SJSA1 (cell line): Measurements from ENCODE around the gene HOXD12. TPM values are rescaled to one million over a fixed set of nuclear protein-coding genes. Genes with fewer than 3 reads are reported as not detected.

Experiments
- DNase-seq, 2 experiments: peaks; one replicate each; pipeline ENCODE4 v3.0.0-alpha.2; 2015 to 2020; ENCODE audit warnings: low spot score in 2 of 2, low read depth in 1 of 2
- H3K27ac ChIP-seq: fragments of 250-450 bp; sonication (Bioruptor Pico); 2 replicates; pipeline ENCODE4 v1.5.1; 2020; ENCODE audit warnings: mild to moderate bottlenecking, moderate library complexity
- H3K27me3 ChIP-seq: fragments of 250-450 bp; sonication (Bioruptor Pico); replicated peaks from 2 replicates; pipeline ENCODE4 v1.5.1; 2020; ENCODE audit warnings: mild to moderate bottlenecking, moderate library complexity
- H3K36me3 ChIP-seq: fragments of 250-450 bp; sonication (Bioruptor Pico); 2 replicates; pipeline ENCODE4 v1.5.1; 2020; ENCODE audit warnings: mild to moderate bottlenecking
- H3K4me1 ChIP-seq: fragments of 250-450 bp; sonication (Bioruptor Pico); replicated peaks from 2 replicates; pipeline ENCODE4 v1.6.1; 2021; ENCODE audit warnings: mild to moderate bottlenecking
- H3K4me3 ChIP-seq: fragments of 250-450 bp; sonication (Bioruptor Pico); 2 replicates; pipeline ENCODE4 v1.5.1; 2020; ENCODE audit warnings: mild to moderate bottlenecking
- H3K9me3 ChIP-seq: fragments of 250-450 bp; sonication (Bioruptor Pico); replicated peaks from 2 replicates; pipeline ENCODE4 v1.5.1; 2020; ENCODE audit warnings: mild to moderate bottlenecking
- total RNA-seq: library from RNA; depleted of rRNA; stranded (reverse); fragments of >200 nt; shearing (Covaris generic); gene quantifications from 2 replicates; pipeline ENCODE4 v1.2.3, GENCODE V29; 2014; rRNA removed

HOXD12 gene, protein sequence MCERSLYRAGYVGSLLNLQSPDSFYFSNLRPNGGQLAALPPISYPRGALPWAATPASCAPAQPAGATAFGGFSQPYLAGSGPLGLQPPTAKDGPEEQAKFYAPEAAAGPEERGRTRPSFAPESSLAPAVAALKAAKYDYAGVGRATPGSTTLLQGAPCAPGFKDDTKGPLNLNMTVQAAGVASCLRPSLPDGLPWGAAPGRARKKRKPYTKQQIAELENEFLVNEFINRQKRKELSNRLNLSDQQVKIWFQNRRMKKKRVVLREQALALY
- 0.13 TPM in 1 of 2 replicates, not detected in the other for total RNA-seq

DNA sequence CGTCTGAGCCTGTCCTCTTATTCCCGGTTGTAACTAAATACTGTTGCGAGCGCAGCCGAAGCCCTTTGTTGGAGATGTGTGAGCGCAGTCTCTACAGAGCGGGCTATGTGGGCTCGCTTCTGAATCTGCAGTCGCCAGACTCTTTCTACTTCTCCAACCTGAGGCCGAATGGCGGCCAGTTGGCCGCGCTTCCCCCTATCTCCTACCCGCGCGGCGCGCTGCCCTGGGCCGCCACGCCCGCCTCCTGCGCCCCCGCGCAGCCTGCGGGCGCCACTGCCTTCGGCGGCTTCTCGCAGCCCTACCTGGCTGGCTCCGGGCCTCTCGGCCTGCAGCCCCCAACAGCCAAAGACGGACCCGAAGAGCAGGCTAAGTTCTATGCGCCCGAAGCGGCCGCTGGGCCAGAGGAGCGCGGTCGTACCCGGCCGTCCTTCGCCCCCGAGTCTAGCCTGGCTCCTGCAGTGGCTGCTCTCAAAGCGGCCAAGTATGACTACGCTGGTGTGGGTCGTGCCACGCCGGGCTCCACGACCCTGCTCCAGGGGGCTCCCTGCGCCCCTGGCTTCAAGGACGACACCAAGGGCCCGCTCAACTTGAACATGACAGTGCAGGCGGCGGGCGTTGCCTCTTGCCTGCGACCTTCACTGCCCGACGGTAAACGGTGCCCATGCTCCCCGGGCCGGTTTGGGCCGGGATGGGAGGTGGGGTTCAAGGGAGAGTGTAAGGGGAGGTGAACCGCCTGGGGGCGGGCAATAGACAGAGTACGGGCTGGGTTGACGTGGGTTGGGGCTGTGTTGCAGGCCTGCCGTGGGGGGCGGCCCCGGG, at the start of gene HOXD12:
HOXD12 (plus strand) TSS at position 68 of the 819 bp plus-strand sequence; CDS start at position 75, 7 bp downstream.
- H3K9me3 ChIP-seq: no peaks in the 10 kb centered on the region; the same call in 1 of the 2 replicates
- no peaks in the 10 kb centered on the region for H3K36me3 ChIP-seq
- no peak within 1 kb of the TSS for H3K27ac ChIP-seq
- peaks cover 22% of the 10 kb centered on the region for H3K4me1 ChIP-seq
- DNase-seq: no peak
- H3K4me3 ChIP-seq: no peak within 1 kb of the TSS; the same call in 1 of the 2 replicates
- H3K27me3 ChIP-seq: peaks cover 33% of the 10 kb centered on the region

DNA sequence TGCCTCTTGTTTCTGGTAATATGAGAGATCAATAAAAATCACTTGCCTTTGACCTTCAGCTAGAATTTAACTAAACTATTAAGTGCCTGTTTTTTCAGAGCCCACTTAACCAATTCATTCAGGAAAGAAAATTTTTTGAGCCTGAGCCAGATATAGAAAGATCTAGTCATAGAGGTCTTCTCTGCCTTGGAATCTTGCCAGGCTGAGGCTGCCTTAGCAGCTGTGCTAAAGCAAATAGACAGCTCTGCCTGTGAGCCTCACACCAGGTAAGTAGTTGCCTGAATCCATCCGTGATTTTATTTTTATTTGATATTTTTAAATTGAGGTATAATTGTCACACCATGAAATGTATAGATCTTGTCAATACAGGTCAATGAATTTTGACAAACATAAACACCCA, 43.2 kb upstream of the HOXD12 start:
- Histone ChIP-seq H3K36me3 (no peaks in the 10 kb centered on the region), H3K4me3 (no peak overlapping the region), H3K27me3 (0 out of 2 replicates have a peak, but pooled peaks cover 6% of the 10 kb centered on the region), H3K27ac (no peak overlapping the region), H3K4me1 (no peaks in the 10 kb centered on the region), H3K9me3 (no peaks in the 10 kb centered on the region)
- no peak for DNase-seq

DNA sequence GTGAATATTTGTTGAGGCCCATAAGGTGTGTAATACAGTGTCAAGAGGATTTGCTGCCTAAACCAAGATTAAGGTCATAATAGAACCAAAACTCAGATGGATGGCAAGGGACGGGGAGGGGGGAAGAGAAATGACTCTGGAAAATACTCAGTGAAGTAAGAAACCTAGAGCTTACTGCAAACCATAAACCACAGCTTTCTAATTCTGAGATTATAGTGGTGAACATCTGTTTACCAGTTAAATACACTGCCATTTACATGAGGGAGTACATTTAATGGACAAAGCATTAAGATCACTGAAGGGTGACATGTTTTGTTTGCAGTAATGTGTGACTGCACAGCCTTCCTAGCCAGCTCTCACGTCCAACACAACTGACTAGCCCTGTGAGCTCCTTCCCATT, 35.6 kb upstream of the HOXD12 start:
- H3K27me3 ChIP-seq: peaks cover 9% of the 10 kb centered on the region
- H3K4me3 ChIP-seq: no peak overlapping the region
- no peaks in the 10 kb centered on the region for H3K9me3 ChIP-seq
- no peak overlapping the region for H3K27ac ChIP-seq
- H3K4me1 ChIP-seq: no peaks in the 10 kb centered on the region
- no peak for DNase-seq
- no peaks in the 10 kb centered on the region for H3K36me3 ChIP-seq

DNA sequence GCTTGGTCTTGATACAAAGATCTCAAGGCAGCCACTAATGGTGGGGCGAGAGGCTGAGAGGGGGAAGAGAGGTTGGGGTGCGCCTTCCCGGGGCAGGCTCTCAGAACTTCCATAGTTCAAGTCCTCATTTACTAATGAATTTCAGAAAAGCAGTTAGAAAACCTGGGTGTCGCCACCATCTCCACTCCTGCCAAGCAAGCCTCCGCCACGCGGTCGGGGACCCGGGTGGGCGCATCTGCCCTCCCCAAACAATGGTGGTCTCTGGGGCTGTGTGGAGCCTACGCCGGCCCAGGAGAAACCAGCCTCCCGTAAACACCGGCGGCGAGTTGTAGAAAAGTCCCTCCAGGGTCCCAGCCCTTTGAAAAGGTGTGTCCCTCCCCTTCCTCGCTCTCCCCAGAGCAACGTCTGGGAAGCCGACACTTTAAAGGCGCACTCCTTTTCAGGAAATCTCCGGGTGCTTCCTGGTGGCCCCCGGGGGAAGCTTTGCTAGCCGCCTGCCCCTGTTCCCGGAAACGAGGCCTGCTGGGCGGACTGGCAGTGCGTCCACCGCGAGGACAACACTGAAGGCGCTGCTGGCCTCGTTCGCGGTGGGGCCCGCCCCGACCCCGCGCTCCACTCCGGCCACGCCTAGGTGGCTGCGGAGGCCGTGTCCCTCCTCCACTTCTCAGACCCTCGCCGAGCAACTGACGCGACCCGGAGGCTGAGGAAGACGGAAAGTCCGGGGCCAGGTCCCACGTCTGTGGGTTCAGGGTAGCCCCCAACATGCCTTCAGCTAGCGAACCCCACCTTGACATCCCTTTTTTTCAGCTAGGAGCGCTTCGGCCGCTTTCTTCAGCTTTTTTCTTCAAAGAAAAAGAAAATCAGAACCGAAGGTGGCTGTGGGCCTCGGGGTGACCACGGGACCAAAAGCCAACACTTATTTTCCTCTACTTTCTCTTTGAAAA, 32.7 kb upstream of the HOXD12 start:
- Histone ChIP-seq H3K27me3 (peaks cover 9% of the 10 kb centered on the region), H3K4me1 (no peaks in the 10 kb centered on the region), H3K36me3 (no peaks in the 10 kb centered on the region), H3K27ac (no peak overlapping the region), H3K4me3 (no peak overlapping the region), H3K9me3 (no peaks in the 10 kb centered on the region)
- DNase-seq: no peak

DNA sequence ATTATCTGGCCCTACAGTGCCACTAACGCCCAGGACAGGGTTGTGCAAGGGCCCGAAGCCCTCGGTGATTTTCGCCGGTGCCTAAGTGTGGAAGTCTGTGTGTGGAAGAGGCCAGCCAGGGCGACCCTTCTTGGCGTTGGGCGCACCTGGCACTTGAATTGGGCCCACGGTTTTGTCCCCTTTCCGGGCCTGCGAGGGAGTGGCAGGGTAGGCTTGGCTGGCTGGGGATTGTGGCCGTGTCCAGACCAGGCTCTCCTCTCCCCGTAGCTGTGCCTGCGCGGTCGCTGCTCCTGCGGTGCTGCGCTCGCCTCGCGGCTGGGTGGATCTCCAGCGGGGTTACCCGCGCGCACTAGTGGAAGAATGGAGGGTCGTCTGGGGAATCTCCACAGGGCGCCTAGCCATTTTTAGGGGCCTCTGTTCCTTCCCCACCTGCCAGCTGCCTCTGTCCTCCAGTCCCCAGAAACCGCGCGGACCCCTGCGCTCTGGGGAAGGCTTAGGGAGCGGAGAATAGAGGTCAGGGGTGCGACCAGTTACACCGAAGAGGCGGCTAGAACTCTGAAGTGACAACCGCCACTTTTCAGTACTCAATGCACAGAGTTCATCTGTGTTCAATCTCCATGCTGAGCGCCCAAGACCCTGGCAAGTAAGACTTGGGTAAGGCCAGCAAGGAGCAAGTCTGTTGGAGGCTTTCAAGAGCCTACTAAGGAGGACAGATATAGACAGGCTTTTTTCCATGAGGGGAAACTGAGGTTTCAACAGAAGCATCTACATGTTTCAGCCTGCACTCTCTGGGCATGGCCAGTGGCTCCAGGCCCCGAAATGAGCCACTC, 31.8 kb upstream of the HOXD12 start:
- Histone ChIP-seq H3K36me3 (no peaks in the 10 kb centered on the region), H3K27me3 (peaks cover 12% of the 10 kb centered on the region), H3K4me3 (no peak overlapping the region), H3K4me1 (no peaks in the 10 kb centered on the region), H3K9me3 (no peaks in the 10 kb centered on the region), H3K27ac (no peak overlapping the region)
- no peak for DNase-seq

DNA sequence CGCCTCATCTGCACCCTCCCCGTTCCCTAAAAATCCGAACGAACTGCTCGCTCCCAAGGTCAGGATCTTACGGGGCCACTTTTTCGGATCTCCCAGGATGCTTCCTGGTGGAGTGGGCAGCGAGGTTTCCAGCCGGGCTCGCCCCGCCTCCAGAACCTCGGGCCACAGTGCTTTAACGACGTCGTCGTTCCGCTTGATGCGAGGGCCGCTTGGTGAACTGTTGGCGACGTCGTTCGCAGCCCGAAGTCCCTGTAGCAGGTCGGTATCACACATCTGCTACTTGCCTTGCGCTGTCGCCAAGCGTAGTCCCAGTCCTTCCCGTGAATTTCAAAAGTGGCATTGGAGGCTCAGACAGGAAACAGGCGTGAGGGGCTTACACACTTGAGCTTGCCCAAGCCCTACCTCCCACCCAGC, 31.2 kb upstream of the HOXD12 start:
- H3K36me3 ChIP-seq: no peaks in the 10 kb centered on the region
- H3K4me3 ChIP-seq: no peak overlapping the region
- DNase-seq: no peak
- H3K4me1 ChIP-seq: no peaks in the 10 kb centered on the region
- H3K9me3 ChIP-seq: no peaks in the 10 kb centered on the region; the same call in 1 of the 2 replicates
- no peak overlapping the region for H3K27ac ChIP-seq
- peaks cover 12% of the 10 kb centered on the region for H3K27me3 ChIP-seq

DNA sequence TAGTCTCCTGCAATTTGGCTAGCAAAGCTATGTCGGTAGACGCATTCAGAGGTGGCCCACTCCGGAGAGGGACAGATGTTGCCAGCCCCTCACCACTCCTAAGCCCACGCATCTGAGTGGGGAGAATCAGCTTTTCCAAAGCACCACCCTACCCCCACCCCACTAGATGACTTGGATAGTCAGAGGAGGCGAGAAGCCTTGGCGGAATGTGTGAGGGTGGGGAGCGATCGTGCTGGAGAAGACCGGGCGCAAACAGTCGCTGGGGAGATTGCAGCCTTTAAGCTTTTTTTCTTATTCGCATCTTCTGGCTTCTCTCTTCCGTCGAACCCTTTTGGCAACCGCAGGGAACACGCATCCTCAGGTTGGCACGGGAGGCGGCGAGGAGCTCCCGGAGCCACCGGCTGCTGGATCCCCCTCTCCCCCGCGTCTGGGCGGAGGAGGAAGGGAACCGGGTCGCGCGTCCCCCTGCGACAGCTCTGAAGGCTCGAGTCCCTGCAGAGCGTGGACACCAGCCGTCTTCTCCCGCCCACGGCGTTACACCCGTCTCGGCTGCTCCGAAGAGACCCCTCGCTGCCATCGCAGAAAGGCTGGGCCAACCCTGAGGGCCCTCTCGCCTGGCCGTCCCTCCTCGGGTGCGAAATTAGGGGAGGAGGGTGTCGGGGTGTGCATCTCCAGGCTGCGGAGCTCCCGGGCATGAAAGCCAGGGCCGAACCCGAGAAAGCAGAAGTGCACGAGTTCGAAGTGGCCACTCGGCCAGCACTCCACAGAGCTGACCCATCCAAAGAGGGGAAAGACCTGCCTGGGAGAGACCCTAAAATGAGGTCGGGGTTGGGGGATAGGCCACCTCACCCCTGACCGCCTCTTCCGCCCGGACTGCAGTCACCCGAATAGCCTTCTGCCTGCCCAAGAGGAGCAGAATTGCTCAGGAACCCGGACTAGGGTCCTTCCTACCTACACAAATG, 28.0 kb upstream of the HOXD12 start:
- no peak for DNase-seq
- Histone ChIP-seq H3K4me3 (no peak overlapping the region), H3K9me3 (no peaks in the 10 kb centered on the region; the same call in 1 of the 2 replicates), H3K36me3 (no peaks in the 10 kb centered on the region), H3K27me3 (peaks cover 29% of the 10 kb centered on the region), H3K4me1 (no peaks in the 10 kb centered on the region), H3K27ac (no peak overlapping the region)

DNA sequence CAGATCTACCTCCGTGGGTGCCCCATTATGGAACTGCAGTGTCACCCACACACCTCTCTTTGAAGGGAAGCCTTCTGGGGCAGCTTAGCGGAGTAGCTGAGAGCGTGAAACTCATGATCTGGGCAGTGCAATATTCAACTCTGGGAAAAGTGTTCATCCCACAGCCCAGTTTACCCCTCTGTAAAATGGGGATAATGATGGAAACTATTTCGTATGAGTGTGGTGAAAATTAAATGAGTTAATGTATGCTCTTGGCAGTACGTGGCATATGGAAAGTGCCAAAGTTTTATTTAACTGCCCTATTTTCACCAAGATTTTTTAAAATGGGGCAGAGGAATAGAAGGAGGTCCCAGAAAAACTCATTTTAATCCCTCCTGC, 27.3 kb upstream of the HOXD12 start:
- Histone ChIP-seq H3K36me3 (no peaks in the 10 kb centered on the region), H3K27ac (no peak overlapping the region), H3K4me1 (no peaks in the 10 kb centered on the region), H3K27me3 (peaks cover 36% of the 10 kb centered on the region), H3K4me3 (no peak overlapping the region), H3K9me3 (no peaks in the 10 kb centered on the region; the same call in 1 of the 2 replicates)
- no peak for DNase-seq

DNA sequence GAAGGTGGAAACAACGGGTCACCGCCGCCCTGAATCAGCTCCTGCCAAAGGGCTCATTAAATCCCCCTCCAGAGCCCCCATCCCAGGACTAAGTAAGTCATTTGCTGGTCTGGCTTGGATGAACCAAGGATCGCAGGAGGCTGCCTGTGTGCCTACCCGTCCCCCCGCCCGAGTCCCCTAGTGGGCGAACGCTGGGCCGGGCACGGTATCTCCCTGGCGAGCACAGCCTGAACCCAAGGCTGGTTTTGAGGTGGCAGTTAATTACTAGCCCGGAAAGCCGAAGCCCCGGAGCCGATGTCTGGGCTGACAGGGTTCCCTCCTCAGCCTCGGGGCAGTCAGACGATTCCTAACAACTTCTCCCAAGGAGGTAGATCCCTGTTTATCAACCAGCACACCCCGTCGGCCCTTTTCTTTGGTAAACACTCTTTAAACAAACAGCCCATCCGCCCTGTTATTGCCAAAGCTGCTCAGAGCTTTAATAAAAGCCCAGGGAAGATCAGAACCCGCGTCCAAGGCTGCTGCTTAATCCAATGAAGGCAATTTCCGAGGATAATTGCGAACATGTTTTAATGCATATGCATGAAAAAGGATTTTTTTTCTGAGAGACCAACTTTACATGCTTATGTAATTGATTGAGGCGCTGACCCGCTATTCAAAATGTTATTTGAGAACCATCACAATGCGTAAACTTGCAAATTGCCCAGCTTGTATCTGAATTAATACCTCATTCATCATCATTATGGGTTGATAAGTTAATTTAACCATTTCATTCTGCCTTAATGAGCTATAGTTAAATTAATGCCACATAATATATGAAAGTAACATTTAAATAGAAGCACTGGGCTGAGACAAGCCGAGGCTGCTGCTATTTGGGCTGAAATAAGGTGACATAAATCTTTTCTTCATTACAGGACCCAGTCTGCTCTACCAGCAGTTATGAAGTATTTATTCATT, 26.4 kb upstream of the HOXD12 start:
- Histone ChIP-seq H3K4me1 (no peaks in the 10 kb centered on the region), H3K27me3 (peaks cover 43% of the 10 kb centered on the region), H3K27ac (no peak overlapping the region), H3K4me3 (no peak overlapping the region), H3K36me3 (no peaks in the 10 kb centered on the region), H3K9me3 (no peaks in the 10 kb centered on the region; the same call in 1 of the 2 replicates)
- DNase-seq: no peak

DNA sequence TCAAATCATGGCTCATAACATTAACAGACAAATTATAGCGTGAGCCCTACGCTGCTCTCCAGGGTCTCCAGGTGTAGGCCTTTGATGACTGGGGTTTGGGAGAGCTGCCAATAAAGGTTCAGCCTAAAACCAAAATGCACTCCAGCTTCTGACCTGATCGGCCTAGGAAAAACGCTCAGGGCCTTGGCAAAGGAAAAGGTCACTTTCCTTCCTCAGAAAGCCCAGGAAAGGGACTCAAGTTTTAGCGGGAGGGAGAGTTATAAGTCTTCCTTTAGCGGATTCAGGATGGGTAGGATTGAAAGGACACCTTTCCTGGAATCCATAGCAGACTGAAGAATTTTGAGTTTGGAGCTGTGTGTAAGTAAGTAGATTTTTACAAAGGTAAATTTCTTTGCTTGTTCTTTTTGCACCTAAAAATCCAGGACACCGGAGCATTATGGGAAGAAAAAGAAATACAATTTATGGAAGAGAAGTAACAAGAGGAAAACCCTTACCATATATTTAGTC, 24.6 kb upstream of the HOXD12 start:
- H3K36me3 ChIP-seq: no peaks in the 10 kb centered on the region
- DNase-seq: no peak
- no peak overlapping the region for H3K4me3 ChIP-seq
- H3K9me3 ChIP-seq: peaks cover 4% of the 10 kb centered on the region; the same call in 1 of the 2 replicates
- peaks cover 8% of the 10 kb centered on the region for H3K4me1 ChIP-seq
- no peak overlapping the region for H3K27ac ChIP-seq
- H3K27me3 ChIP-seq: peaks cover 60% of the 10 kb centered on the region

DNA sequence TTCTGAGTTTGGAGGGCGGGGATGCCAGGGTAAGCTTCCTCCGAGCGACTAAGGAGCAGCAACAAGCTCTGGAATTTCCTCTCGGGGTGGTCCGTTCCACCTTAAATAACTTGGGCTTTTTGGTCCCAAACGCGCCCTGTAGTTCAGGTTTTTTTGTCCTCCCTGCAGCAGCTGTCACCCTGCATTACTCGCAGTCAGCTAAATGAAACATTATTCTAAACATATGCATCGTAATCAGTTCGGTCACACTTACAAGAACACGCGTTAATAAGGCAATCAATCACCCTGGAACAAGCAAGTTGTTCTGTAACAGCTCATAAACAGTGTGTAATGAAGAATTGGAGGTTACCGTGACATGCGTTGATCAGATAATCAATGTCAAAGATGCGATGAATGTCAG, 24.1 kb upstream of the HOXD12 start:
- DNase-seq: no peak
- peaks cover 62% of the 10 kb centered on the region for H3K27me3 ChIP-seq

More for the DNA sequence above, 24.1 kb upstream of the HOXD12 start:
- H3K27ac ChIP-seq: no peak overlapping the region
- peaks cover 11% of the 10 kb centered on the region for H3K4me1 ChIP-seq
- peaks cover 6% of the 10 kb centered on the region; the same call in 1 of the 2 replicates for H3K9me3 ChIP-seq
- no peak overlapping the region for H3K4me3 ChIP-seq
- no peaks in the 10 kb centered on the region for H3K36me3 ChIP-seq
